ENCODE data around the gene TMEM95. TPM values are rescaled to one million over a fixed set of nuclear protein-coding genes. Genes with fewer than 3 reads are reported as not detected.

The TMEM95 gene
- total RNA-seq, 1 experiment from 2014 or later = not detected

DNA sequence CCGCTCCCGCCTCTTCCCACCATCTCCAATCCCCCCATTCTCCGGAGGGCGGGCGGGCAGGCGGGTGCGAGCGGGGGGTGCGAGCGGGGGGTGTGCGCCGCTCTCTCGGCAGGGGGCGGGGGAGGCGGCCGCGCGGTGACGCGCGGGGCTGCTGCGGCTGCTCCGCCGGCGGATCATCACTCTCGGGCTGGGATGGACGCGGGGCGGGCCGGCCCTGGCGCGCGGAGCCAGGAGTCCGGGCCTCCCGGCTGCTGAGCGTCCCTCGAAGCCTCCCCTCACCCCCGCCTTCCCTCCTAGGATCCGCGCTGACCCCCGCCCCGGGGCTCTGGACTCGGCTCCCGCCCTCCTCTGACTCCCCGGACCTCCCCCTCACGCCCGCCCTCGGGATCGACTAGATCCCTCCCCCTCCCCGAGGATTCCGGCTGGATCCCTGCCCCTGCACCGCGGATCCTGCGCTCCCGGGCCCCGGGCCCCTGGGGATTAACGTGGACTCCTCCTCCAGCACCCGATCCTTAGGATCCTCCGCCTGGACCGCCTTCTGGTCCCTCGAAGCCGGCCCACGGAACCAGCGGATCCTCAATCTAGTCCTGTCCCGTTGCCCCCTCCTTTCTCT, 49.9 kb downstream of the TMEM95 start (continued):
- TF ChIP-seq RAD21 (IDR thresholded peaks at IDR 0.05; ENCODE audit: low read depth) = no peak
- no peak for TF ChIP-seq EZH2 (IDR thresholded peaks at IDR 0.05)
- TF ChIP-seq SP1 (IDR thresholded peaks at IDR 0.05; ENCODE audit: low read depth) = no peak
- no peak for TF ChIP-seq CEBPB (IDR thresholded peaks at IDR 0.05; ENCODE audit: low read depth)
- no peak for TF ChIP-seq CBX3 (IDR thresholded peaks at IDR 0.05; ENCODE audit: low read depth)

DNA sequence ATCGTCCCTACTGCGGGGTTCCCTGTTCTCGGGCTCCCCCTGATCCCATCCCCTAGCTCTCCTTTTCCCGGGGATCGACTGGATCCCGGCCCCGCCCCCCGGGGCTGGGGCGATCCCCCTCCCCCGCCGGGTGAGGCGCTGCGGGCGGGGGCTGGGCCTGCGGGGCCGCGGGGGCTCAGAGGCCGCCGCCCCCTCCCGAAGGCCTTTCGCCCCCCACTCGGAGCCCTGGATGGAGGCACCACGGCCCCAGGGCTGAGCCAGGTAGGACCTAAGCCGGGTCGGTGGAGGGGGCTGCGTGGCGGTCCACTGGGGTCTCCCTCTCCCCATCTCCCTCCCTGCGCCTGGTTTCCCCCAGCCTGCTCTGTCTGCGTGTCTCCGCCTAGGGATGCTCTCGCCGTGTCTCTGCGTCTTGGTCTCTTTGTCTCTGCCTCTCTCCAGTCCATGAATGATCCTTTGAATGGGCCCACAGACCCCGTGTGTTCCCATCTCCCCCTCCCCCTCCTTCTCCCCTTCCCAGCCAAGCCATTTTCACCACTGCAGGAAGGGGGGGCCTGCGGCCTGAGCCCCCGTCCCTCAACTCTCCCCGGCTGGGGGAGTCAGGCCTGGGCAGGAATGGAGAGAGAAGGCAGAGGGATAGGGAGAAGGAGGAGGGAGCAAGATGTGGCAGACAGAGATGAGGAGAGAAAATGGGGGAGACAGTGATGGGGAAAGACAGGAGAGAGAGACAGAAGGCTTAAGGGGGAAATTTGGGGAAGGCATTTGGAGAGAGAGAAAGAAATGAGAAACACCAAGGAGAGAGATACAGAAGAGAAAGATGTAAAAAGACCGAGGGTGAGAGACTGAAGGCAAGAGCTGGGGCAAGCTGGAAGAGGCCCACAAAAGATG, 50.6 kb downstream of the TMEM95 start:
- Histone ChIP-seq H3K4me1 (ENCODE audit: control insufficient read depth in 1 of 2, insufficient read depth in 2 of 2, low read length in 2 of 2) (peaks cover 23 to 36% of the 10 kb centered on the region in 2 experiments), H4K20me1 (ENCODE audit: insufficient read depth) (no peaks in the 10 kb centered on the region), H3K9me3 (ENCODE audit: control insufficient read depth in 1 of 2, insufficient read depth in 1 of 2, low read depth in 1 of 2, low read length in 2 of 2) (no peaks in the 10 kb centered on the region), H3K79me2 (ENCODE audit: insufficient read depth, low read length) (peaks cover 8% of the 10 kb centered on the region), H2AFZ (ENCODE audit: low read depth, low read length, poor library complexity, severe bottlenecking) (no peak overlapping the region), H3K9ac (ENCODE audit: low read length) (peak overlapping the region; percentile 84), H3K27ac (ENCODE audit: low read depth, low read length) (peak overlapping the region; percentile 70), H3K9me2 (ENCODE audit: insufficient read depth) (no peaks in the 10 kb centered on the region), H3K4me3 (replicated peaks in 1 of 2; ENCODE audit: low read depth in 1 of 2, low read length in 2 of 2) (peak overlapping the region; percentile 61 to 72), H3K27me3 (ENCODE audit: insufficient read depth, low read length) (no peaks in the 10 kb centered on the region), H3K4me2 (ENCODE audit: low read length) (peak overlapping the region; percentile 81), H3K36me3 (ENCODE audit: control insufficient read depth in 1 of 2, insufficient read depth in 2 of 2, low read length in 2 of 2) (peaks cover 0 to 6% of the 10 kb centered on the region in 2 experiments; a peak in 1 of 4 replicates)
- POLR2A ChIA-PET = no interaction called here
- intact Hi-C loops (cut with micrococcal nuclease) = no loop called here
- no peak for DNase-seq (ENCODE audit: low read depth, low spot score)
- ATAC-seq = no peak
- CTCF ChIA-PET = no interaction called here
- TSS peak; percentile 65 for BruUV-seq (replicated peaks)
- TF ChIP-seq POLR2A (IDR thresholded peaks at IDR 0.05; ENCODE audit: borderline replicate concordance, extremely low read depth, insufficient read depth, insufficient read length) (no peak), TCF7L2 (IDR thresholded peaks at IDR 0.05; ENCODE audit: borderline replicate concordance, extremely low read depth, insufficient read depth, insufficient read length) (no peak), SP1 (IDR thresholded peaks at IDR 0.05; ENCODE audit: low read depth) (no peak), RAD21 (IDR thresholded peaks at IDR 0.05; ENCODE audit: low read depth) (no peak), CEBPB (IDR thresholded peaks at IDR 0.05; ENCODE audit: low read depth) (no peak), EGR1 (IDR thresholded peaks at IDR 0.05; ENCODE audit: low read depth) (no peak), SRF (IDR thresholded peaks at IDR 0.05; ENCODE audit: low read depth) (no peak)
- TF ChIP-seq, protein P1, sequence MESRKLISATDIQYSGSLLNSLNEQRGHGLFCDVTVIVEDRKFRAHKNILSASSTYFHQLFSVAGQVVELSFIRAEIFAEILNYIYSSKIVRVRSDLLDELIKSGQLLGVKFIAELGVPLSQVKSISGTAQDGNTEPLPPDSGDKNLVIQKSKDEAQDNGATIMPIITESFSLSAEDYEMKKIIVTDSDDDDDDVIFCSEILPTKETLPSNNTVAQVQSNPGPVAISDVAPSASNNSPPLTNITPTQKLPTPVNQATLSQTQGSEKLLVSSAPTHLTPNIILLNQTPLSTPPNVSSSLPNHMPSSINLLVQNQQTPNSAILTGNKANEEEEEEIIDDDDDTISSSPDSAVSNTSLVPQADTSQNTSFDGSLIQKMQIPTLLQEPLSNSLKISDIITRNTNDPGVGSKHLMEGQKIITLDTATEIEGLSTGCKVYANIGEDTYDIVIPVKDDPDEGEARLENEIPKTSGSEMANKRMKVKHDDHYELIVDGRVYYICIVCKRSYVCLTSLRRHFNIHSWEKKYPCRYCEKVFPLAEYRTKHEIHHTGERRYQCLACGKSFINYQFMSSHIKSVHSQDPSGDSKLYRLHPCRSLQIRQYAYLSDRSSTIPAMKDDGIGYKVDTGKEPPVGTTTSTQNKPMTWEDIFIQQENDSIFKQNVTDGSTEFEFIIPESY (IDR thresholded peaks at IDR 0.05; ENCODE audit: extremely low read depth, insufficient replicate concordance, low read length) = no peak
- TF ChIP-seq, protein P2, sequence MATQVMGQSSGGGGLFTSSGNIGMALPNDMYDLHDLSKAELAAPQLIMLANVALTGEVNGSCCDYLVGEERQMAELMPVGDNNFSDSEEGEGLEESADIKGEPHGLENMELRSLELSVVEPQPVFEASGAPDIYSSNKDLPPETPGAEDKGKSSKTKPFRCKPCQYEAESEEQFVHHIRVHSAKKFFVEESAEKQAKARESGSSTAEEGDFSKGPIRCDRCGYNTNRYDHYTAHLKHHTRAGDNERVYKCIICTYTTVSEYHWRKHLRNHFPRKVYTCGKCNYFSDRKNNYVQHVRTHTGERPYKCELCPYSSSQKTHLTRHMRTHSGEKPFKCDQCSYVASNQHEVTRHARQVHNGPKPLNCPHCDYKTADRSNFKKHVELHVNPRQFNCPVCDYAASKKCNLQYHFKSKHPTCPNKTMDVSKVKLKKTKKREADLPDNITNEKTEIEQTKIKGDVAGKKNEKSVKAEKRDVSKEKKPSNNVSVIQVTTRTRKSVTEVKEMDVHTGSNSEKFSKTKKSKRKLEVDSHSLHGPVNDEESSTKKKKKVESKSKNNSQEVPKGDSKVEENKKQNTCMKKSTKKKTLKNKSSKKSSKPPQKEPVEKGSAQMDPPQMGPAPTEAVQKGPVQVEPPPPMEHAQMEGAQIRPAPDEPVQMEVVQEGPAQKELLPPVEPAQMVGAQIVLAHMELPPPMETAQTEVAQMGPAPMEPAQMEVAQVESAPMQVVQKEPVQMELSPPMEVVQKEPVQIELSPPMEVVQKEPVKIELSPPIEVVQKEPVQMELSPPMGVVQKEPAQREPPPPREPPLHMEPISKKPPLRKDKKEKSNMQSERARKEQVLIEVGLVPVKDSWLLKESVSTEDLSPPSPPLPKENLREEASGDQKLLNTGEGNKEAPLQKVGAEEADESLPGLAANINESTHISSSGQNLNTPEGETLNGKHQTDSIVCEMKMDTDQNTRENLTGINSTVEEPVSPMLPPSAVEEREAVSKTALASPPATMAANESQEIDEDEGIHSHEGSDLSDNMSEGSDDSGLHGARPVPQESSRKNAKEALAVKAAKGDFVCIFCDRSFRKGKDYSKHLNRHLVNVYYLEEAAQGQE (IDR thresholded peaks at IDR 0.05; ENCODE audit: low read depth) = no peak
- RAD21 ChIA-PET (ENCODE audit: low non-redundant PET in 1 of 2, low total read pairs in 2 of 2, uncharacterized antibody in 2 of 2, unreplicated experiment in 2 of 2) = no interaction called here
